Measurements from ENCODE around the gene NUP153.

Gene NUP153

GRCh38 chr6:17648745-17649144, 58.0 kb downstream of the NUP153 start:
- H3K27ac ChIP-seq, result no peak overlapping the region
- TF ChIP-seq CTCF (conservative IDR thresholded peaks at IDR 0.05), result no peak

GRCh38 chr6:17640477-17640917, 66.2 kb downstream of the NUP153 start:
- no peak for TF ChIP-seq CTCF (conservative IDR thresholded peaks at IDR 0.05)

GRCh38 chr6:17638212-17638715, 68.5 kb downstream of the NUP153 start:
- no peak overlapping the region for H3K27ac ChIP-seq
- no peak for TF ChIP-seq CTCF (conservative IDR thresholded peaks at IDR 0.05)

More at GRCh38 chr6:17640477-17640917, 66.2 kb downstream of the NUP153 start:
- H3K27ac ChIP-seq, result no peak overlapping the region

- H3K27ac ChIP-seq, result no peak overlapping the region
- TF ChIP-seq CTCF (conservative IDR thresholded peaks at IDR 0.05), result no peak
These were observed 71.2 kb downstream of the NUP153 start for GRCh38 chr6:17635568-17635967.

- no peak overlapping the region for H3K27ac ChIP-seq
- no peak for TF ChIP-seq CTCF (conservative IDR thresholded peaks at IDR 0.05)
These were observed 73.1 kb downstream of the NUP153 start for GRCh38 chr6:17633465-17634188.

GRCh38 chr6:17632934-17633333, 73.8 kb downstream of the NUP153 start:
- TF ChIP-seq CTCF (conservative IDR thresholded peaks at IDR 0.05), result no peak
- H3K27ac ChIP-seq, result no peak overlapping the region

GRCh38 chr6:17630511-17631073, 76.1 kb downstream of the NUP153 start:
- no peak overlapping the region for H3K27ac ChIP-seq
- no peak for TF ChIP-seq CTCF (conservative IDR thresholded peaks at IDR 0.05)
